ENCODE results near the gene WDR81. TPM values are rescaled to one million over a fixed set of nuclear protein-coding genes. Genes with fewer than 3 reads are reported as not detected.

Gene WDR81
- total RNA-seq, 1 experiment from 2014 or later: 14.3 TPM

DNA sequence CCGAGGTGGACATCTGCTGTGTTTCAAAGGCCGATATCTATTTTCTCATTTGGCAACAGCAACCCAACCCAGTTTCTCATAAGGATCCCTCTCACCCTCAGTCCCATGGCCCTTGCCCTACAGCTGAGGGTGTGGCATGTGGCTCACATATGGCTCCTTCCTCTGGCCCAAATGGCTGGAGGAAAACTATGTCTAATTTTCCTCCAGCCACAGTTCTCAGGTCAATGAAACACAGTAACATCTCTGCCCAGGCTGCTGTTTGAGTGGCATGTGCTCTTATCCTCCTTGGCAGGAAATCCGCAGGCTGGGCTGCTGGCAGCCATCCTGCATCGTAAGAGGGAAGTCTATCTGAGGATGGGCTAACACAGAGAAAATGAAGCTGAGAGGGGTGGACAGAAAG is 61.4 kb downstream of the WDR81 start:
- Histone ChIP-seq H3K4me3 (ENCODE audit: insufficient read depth, low read depth, low read length) (no peak overlapping the region), H3K36me3 (replicated peaks; ENCODE audit: control insufficient read depth, insufficient read depth, low read length) (peaks cover 22% of the 10 kb centered on the region), H3K27me3 (ENCODE audit: control insufficient read depth, insufficient read depth, low read length) (no peaks in the 10 kb centered on the region)
- DNase-seq: no peak

GRCh38 chr17:1786708-1787107 is 62.2 kb downstream of the WDR81 start:
- H3K27me3 ChIP-seq (ENCODE audit: control insufficient read depth, insufficient read depth, low read length): no peaks in the 10 kb centered on the region
- no peak overlapping the region for H3K4me3 ChIP-seq (ENCODE audit: insufficient read depth, low read depth, low read length)
- peaks cover 19% of the 10 kb centered on the region for H3K36me3 ChIP-seq (replicated peaks; ENCODE audit: control insufficient read depth, insufficient read depth, low read length)
- DNase-seq: no peak

DNA sequence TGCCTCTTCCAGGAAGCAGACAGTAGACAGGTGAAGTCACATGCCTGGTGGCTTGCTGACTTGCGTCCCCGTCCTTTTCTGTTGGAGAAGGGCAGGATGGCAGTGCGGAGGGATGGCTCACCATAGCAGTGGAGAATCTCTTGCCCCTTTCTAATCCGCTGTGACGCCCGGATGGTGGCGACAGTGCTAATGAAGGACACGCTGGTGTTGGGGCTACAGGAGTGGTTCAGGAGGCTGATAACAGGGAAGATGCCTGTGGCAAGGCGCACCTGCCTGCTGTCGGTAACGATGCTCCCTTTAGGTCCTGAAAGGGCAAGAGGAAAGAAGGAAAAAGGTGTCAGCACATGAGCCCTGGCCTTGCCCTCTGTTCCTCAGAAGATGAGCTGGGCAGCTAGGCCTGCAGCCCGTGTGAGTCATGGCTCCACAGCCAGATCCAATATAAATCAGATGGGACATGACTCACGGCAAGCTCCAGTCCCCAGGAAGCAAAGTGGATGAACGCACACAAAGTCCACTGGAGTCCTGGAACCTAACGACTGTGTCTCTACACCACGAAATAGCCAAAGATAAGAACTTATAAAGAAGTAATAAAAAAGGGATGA is 62.9 kb downstream of the WDR81 start:
- Histone ChIP-seq H3K36me3 (replicated peaks; ENCODE audit: control insufficient read depth, insufficient read depth, low read length) (peaks cover 14% of the 10 kb centered on the region), H3K4me3 (ENCODE audit: insufficient read depth, low read depth, low read length) (no peak overlapping the region), H3K27me3 (ENCODE audit: control insufficient read depth, insufficient read depth, low read length) (no peaks in the 10 kb centered on the region)
- no peak for DNase-seq

Other genes starting within 250 kb of the WDR81 start
- 55.9 and 62.6 TPM in 2 replicates for gene MYO1C, start 232.0 kb upstream of the WDR81 start, total RNA-seq (2014; rRNA removed; shearing (Covaris generic))
- 17.6 and 20.7 TPM in 2 replicates for gene INPP5K, start 208.1 kb upstream of the WDR81 start, total RNA-seq (2014; rRNA removed; shearing (Covaris generic))
- 22.5 and 23.1 TPM in 2 replicates for gene PITPNA, start 161.9 kb upstream of the WDR81 start, total RNA-seq (2014; rRNA removed; shearing (Covaris generic))
- gene SLC43A2, start 95.9 kb upstream of the WDR81 start, total RNA-seq (2014; rRNA removed; shearing (Covaris generic)): 36.0 and 37.7 TPM in 2 replicates
- gene SCARF1, start 79.0 kb upstream of the WDR81 start, total RNA-seq (2014; rRNA removed; shearing (Covaris generic)): 5.1 and 7.6 TPM in 2 replicates
- 31.0 and 32.8 TPM in 2 replicates for gene RILP, start 74.8 kb upstream of the WDR81 start, total RNA-seq (2014; rRNA removed; shearing (Covaris generic))
- gene PRPF8, start 39.8 kb upstream of the WDR81 start, total RNA-seq (2014; rRNA removed; shearing (Covaris generic)): 128 and 146 TPM in 2 replicates
- 0.04 and 0.45 TPM in 2 replicates for gene TLCD2, start 14.3 kb upstream of the WDR81 start, total RNA-seq (2014; rRNA removed; shearing (Covaris generic))
- gene SERPINF2, start 18.2 kb downstream of the WDR81 start, total RNA-seq (2014; rRNA removed; shearing (Covaris generic)): 0.52 and 0.74 TPM in 2 replicates
- 30.3 and 33.4 TPM in 2 replicates for gene SERPINF1, start 37.4 kb downstream of the WDR81 start, total RNA-seq (2014; rRNA removed; shearing (Covaris generic))
- 14.0 and 20.6 TPM in 2 replicates for gene SMYD4, start 105.2 kb downstream of the WDR81 start, total RNA-seq (2014; rRNA removed; shearing (Covaris generic))
- 24.6 and 31.2 TPM in 2 replicates for gene RPA1, start 105.3 kb downstream of the WDR81 start, total RNA-seq (2014; rRNA removed; shearing (Covaris generic))